GM18870 (cell line): ENCODE results near the gene NHLRC1.

ENCODE experiments used
- ATAC-seq: cut with Tn5 transposase; IDR thresholded peaks from one replicate; pipeline ENCODE4 v1.9.1; 2021; ENCODE audit warnings: moderate library complexity; ENCODE audit not compliant: unreplicated experiment

The NHLRC1 gene

GRCh38 chr6:18139935-18140621 lies 17.6 kb upstream of the NHLRC1 start:
- ATAC-seq: no peak

- ATAC-seq: no peak
Observed at GRCh38 chr6:18138906-18139305, 16.4 kb upstream of the NHLRC1 start.

- no peak for ATAC-seq
Observed at GRCh38 chr6:18136260-18136659, 13.8 kb upstream of the NHLRC1 start.

- no peak for ATAC-seq
Observed at GRCh38 chr6:18135171-18135570, 12.7 kb upstream of the NHLRC1 start.

- ATAC-seq: no peak
Observed at GRCh38 chr6:18132346-18132745, 9.9 kb upstream of the NHLRC1 start.

GRCh38 chr6:18126121-18126520 lies 3.6 kb upstream of the NHLRC1 start:
- ATAC-seq: no peak

- ATAC-seq: no peak
Observed at GRCh38 chr6:18121580-18122127, 823 bp downstream of the NHLRC1 start.

GRCh38 chr6:18119236-18119635 lies 3.2 kb downstream of the NHLRC1 start:
- no peak for ATAC-seq

GRCh38 chr6:18118330-18118729 lies 4.1 kb downstream of the NHLRC1 start:
- ATAC-seq: no peak

- ATAC-seq: no peak
Observed at GRCh38 chr6:18117136-18117535, 5.3 kb downstream of the NHLRC1 start.

GRCh38 chr6:18115356-18115755 lies 7.1 kb downstream of the NHLRC1 start:
- no peak for ATAC-seq

- ATAC-seq: no peak
Observed at GRCh38 chr6:18110162-18110561, 12.3 kb downstream of the NHLRC1 start.

GRCh38 chr6:18107061-18107460 lies 15.4 kb downstream of the NHLRC1 start:
- no peak for ATAC-seq

- no peak for ATAC-seq
Observed at GRCh38 chr6:18102783-18103509, 19.5 kb downstream of the NHLRC1 start.

GRCh38 chr6:18101873-18102272 lies 20.6 kb downstream of the NHLRC1 start:
- ATAC-seq: no peak

- ATAC-seq: no peak
Observed at GRCh38 chr6:18101271-18101670, 21.2 kb downstream of the NHLRC1 start.

GRCh38 chr6:18100296-18100695 lies 22.2 kb downstream of the NHLRC1 start:
- ATAC-seq: no peak

- no peak for ATAC-seq
Observed at GRCh38 chr6:18099511-18099910, 23.0 kb downstream of the NHLRC1 start.

- ATAC-seq: no peak
Observed at GRCh38 chr6:18096423-18096822, 26.1 kb downstream of the NHLRC1 start.

GRCh38 chr6:18091382-18091781 lies 31.1 kb downstream of the NHLRC1 start:
- no peak for ATAC-seq

- no peak for ATAC-seq
Observed at GRCh38 chr6:18090349-18090786, 32.1 kb downstream of the NHLRC1 start.
